NB4 (cell line): ENCODE measurements around the gene VAMP2.

Experiments
- CTCF ChIP-seq: IDR thresholded peaks from one replicate; pipeline ENCODE4 v1.5.1; 2012; ENCODE audit warnings: low read depth, low read length
- MAX ChIP-seq: IDR thresholded peaks from 2 replicates; pipeline ENCODE4 v1.6.1; 2011; ENCODE audit warnings: low read depth, low read length
- POLR2A ChIP-seq: IDR thresholded peaks from 2 replicates; pipeline ENCODE4 v1.6.1; 2011; ENCODE audit warnings: mild to moderate bottlenecking; ENCODE audit not compliant: insufficient read length; ENCODE audit errors: extremely low read depth

GRCh38 chr17:8186787-8187516, 24.2 kb upstream of the VAMP2 start:
- TF ChIP-seq CTCF: no peak
- TF ChIP-seq MAX: no peak
- TF ChIP-seq POLR2A: no peak
